Cardiac fibroblast (primary cell): Measurements from ENCODE around the gene NPAS1.

Source experiments
- DNase-seq, 2 donors: peaks; one replicate each; pipeline versions ENCODE4 v3.0.0 to v3.0.0-alpha.2; 2010; ENCODE audit warnings: low read depth in 2 of 2
- H3K4me3 ChIP-seq, 2 donors: replicated peaks in 1 of 2; 1 replicate in 1 of 2; 2 replicates in 1 of 2; pipeline ENCODE4 v1.5.1; 2011; ENCODE audit warnings: low read depth in 2 of 2, low read length in 2 of 2, mild to moderate bottlenecking in 2 of 2, moderate library complexity in 1 of 2
- TF ChIP-seq, protein P1 (sequence below): IDR thresholded peaks from one replicate; pipeline ENCODE4 v1.5.1; 2011; ENCODE audit warnings: low read depth, mild to moderate bottlenecking, low read length, inconsistent platforms

The NPAS1 gene

DNA sequence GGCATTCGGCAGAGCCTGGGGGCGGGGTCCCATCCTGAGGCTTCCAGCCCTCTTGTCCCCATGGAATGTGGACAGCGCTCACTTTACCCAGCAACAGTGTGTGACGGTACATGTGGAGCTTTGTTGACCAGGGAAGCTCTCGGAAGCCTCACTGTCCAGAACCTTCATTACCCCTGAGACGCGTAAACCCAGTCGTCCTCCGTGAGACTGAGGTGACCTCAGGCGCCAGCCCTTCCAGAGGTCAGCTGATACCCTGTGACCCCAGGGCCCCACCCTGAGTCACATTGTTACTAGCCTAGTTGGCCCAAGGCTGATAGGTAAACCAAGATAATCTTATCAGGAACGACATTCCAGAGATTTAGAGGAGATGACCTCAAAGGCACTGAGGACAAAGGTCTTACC is 39.0 kb downstream of the NPAS1 start:
- DNase-seq, result no peak
- TF ChIP-seq, protein P1, sequence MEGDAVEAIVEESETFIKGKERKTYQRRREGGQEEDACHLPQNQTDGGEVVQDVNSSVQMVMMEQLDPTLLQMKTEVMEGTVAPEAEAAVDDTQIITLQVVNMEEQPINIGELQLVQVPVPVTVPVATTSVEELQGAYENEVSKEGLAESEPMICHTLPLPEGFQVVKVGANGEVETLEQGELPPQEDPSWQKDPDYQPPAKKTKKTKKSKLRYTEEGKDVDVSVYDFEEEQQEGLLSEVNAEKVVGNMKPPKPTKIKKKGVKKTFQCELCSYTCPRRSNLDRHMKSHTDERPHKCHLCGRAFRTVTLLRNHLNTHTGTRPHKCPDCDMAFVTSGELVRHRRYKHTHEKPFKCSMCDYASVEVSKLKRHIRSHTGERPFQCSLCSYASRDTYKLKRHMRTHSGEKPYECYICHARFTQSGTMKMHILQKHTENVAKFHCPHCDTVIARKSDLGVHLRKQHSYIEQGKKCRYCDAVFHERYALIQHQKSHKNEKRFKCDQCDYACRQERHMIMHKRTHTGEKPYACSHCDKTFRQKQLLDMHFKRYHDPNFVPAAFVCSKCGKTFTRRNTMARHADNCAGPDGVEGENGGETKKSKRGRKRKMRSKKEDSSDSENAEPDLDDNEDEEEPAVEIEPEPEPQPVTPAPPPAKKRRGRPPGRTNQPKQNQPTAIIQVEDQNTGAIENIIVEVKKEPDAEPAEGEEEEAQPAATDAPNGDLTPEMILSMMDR, result no peak

GRCh38 chr19:47063874-47064273 is 44.2 kb downstream of the NPAS1 start:
- TF ChIP-seq, protein P1, result no peak
- no peak for DNase-seq
- no peak overlapping the region for H3K4me3 ChIP-seq

More for the DNA sequence above, 39.0 kb downstream of the NPAS1 start:
- H3K4me3 ChIP-seq, result no peak overlapping the region

GRCh38 chr19:47065242-47065641 is 45.6 kb downstream of the NPAS1 start:
- no peak overlapping the region for H3K4me3 ChIP-seq
- DNase-seq, result no peak
- TF ChIP-seq, protein P1, result no peak

DNA sequence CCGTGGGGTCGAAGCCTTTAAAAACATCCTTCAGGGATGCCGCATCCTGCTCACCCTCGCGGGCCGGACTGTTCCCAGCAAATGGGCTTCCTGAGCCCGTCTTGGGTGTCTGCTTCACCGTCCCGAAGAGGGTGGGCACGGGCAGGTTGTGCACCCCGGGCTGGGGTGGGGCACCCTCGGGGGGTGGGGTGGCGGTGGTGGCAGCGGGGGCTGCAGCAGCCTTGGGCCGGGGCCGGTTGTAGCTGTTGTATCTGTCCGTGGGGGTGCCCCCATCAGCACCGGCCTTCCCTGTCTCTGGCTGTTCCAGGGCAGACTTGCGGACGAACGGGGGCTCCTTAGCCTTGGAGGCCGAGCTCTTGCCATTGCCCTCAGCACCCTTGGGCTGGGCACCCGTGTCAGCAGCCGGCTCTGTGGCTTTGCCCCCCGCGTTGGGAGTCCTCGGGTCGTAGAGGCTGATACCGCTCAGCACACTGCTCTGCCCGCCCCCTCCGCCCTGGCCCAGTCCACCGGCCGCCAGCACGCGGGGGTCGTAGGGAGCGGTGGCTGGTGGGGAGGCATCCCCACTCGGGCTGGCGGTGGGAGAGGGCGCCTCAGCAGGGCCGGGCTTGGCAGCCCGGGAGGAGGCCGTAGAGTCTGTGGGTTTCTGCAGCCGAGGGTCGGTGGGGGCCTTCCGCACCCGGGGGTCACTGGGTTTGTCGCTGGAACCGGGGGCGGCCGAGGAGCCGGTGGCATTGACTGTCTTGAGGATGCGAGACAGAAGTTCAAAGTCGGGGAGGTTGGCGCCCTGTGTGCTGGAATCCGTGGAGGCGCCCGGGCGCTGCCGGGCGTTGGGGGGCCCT is 47.0 kb downstream of the NPAS1 start:
- TF ChIP-seq, protein P1, result no peak
- H3K4me3 ChIP-seq, result no peak overlapping the region
- DNase-seq, result no peak

- TF ChIP-seq, protein P1, result no peak
- no peak for DNase-seq
- H3K4me3 ChIP-seq, result no peak overlapping the region
Measured at GRCh38 chr19:47067215-47067847, 47.7 kb downstream of the NPAS1 start.

DNA sequence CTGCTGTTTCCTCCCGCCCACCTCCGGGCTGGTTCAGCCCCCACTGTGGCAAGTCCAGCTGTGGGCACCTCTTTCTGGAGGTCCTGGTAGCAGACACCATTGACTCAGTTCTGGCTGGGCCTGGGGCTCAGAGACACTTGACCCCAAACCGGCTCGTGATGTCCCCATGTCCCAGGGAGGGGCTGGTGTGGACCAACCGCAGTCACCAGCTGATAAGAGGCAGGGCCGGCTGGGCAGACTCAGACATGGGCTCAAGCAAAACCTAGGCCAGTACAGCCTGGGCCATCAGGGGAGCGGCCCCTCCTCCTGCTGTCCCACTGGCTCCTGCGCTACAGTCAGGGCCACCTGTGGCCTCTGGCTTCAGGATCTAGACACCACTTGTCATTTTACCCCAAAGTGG is 48.6 kb downstream of the NPAS1 start:
- TF ChIP-seq, protein P1, result no peak
- no peak overlapping the region for H3K4me3 ChIP-seq
- no peak for DNase-seq
